AG20443 (cell line): Measurements from ENCODE around the gene RASSF8.

Experiments
- DNase-seq: peaks from one replicate; pipeline ENCODE4 v3.0.0; 2012; ENCODE audit warnings: low spot score, mixed read lengths

Gene RASSF8

GRCh38 chr12:26058818-26059217 lies 100.3 kb downstream of the RASSF8 start:
- no peak for DNase-seq

GRCh38 chr12:26062006-26062405 lies 103.5 kb downstream of the RASSF8 start:
- no peak for DNase-seq

GRCh38 chr12:26062566-26062965 lies 104.1 kb downstream of the RASSF8 start:
- DNase-seq, result peak; percentile 65

- DNase-seq, result no peak
Observed at GRCh38 chr12:26065451-26065850, 107.0 kb downstream of the RASSF8 start.

GRCh38 chr12:26068503-26068902 lies 110.0 kb downstream of the RASSF8 start:
- DNase-seq, result no peak

- DNase-seq, result no peak
Observed at GRCh38 chr12:26069796-26070195, 111.3 kb downstream of the RASSF8 start.

- peak; percentile 20 for DNase-seq
Observed at GRCh38 chr12:26077915-26078702, 119.6 kb downstream of the RASSF8 start.

- no peak for DNase-seq
Observed at GRCh38 chr12:26080911-26081310, 122.4 kb downstream of the RASSF8 start.

GRCh38 chr12:26086936-26087335 lies 128.5 kb downstream of the RASSF8 start:
- no peak for DNase-seq

GRCh38 chr12:26088998-26089397 lies 130.5 kb downstream of the RASSF8 start:
- no peak for DNase-seq

- no peak for DNase-seq
Observed at GRCh38 chr12:26090836-26091510, 132.5 kb downstream of the RASSF8 start.

GRCh38 chr12:26091822-26092221 lies 133.3 kb downstream of the RASSF8 start:
- no peak for DNase-seq

- DNase-seq, result no peak
Observed at GRCh38 chr12:26092346-26093105, 134.0 kb downstream of the RASSF8 start.

GRCh38 chr12:26095186-26095585 lies 136.7 kb downstream of the RASSF8 start:
- DNase-seq, result no peak

GRCh38 chr12:26096036-26096435 lies 137.6 kb downstream of the RASSF8 start:
- DNase-seq, result no peak

- DNase-seq, result peak; percentile 88
Observed at GRCh38 chr12:26097046-26097878, 138.8 kb downstream of the RASSF8 start.

GRCh38 chr12:26100666-26101349 lies 142.3 kb downstream of the RASSF8 start:
- no peak for DNase-seq

- no peak for DNase-seq
Observed at GRCh38 chr12:26101350-26101734, 142.9 kb downstream of the RASSF8 start.

- no peak for DNase-seq
Observed at GRCh38 chr12:26101763-26102162, 143.3 kb downstream of the RASSF8 start.

- no peak for DNase-seq
Observed at GRCh38 chr12:26102953-26103352, 144.5 kb downstream of the RASSF8 start.

- no peak for DNase-seq
Observed at GRCh38 chr12:26106347-26106746, 147.9 kb downstream of the RASSF8 start.
